ENCODE results near the gene RP9. TPM values are rescaled to one million over a fixed set of nuclear protein-coding genes. Genes with fewer than 3 reads are reported as not detected.
A peak's percentile ranks its signal among the peaks of the same experiment; 100 is the strongest.

The RP9 gene
- total and polyA plus RNA-seq, 9 of the 15 experiments (the other 6 are each of a cell fraction or from before 2014, with no cell fraction given): 10.7 to 44.8 (median 33.4) TPM

DNA sequence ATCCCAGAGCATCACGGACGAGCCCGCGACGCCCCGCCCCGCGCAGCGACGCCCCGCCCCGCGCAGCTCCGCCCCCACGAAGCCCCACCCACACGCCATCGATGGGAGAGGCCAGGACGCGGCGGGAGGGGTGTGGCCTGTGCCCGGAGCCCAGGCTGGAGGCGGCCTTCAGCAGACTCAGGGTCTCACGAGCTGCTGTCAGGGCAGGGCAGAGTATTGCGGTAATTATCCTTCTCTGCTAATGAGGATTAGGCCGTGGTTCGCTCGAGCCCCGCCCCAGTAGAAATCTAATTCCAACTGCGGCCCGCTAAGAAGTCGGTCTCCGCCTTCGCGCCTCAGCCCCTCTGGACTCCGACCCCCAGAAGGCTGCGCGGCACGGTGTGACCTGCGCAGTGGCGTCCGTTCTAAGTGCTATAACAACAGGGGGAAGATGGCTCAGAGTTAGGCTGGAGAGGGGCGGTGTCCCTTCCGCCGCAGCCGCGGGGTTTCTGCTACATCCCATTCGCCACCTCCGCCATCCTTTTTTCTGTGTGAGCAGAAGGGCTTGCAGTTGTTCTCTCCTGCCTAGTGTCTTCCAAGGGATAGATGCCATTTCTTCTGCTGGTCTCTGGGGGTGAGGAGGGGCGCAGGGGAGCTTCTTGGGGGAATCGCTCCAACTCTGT, 46.3 kb downstream of the RP9 start (continued):
- TF ChIP-seq, protein P1, sequence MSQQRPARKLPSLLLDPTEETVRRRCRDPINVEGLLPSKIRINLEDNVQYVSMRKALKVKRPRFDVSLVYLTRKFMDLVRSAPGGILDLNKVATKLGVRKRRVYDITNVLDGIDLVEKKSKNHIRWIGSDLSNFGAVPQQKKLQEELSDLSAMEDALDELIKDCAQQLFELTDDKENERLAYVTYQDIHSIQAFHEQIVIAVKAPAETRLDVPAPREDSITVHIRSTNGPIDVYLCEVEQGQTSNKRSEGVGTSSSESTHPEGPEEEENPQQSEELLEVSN (IDR thresholded peaks at IDR 0.05; ENCODE audit: borderline replicate concordance in 1 of 2, extremely low read depth in 1 of 2, insufficient read depth in 1 of 2, insufficient read length in 1 of 2, low read depth in 1 of 2, low read length in 1 of 2, poor library complexity in 1 of 2, severe bottlenecking in 1 of 2): peak in 1 of 2 experiments; percentile 34
- TF ChIP-seq TAF15 (IDR thresholded peaks at IDR 0.05; ENCODE audit: low read depth, low read length) (no peak), ARHGAP35 (IDR thresholded peaks at IDR 0.05; ENCODE audit: partially characterized antibody) (no peak), MIER1 (IDR thresholded peaks at IDR 0.05; ENCODE audit: low read depth) (no peak), RB1 (IDR thresholded peaks at IDR 0.05; ENCODE audit: low read depth) (0 out of 2 replicates have a peak, but pooled peaks have one; percentile 0), BCL6 (CRISPR knock-in tag; IDR thresholded peaks at IDR 0.05) (no peak), YY1 (IDR thresholded peaks at IDR 0.05; ENCODE audit: borderline replicate concordance in 1 of 3, control insufficient read depth in 1 of 3, extremely low read depth in 1 of 3, insufficient read depth in 3 of 3, insufficient read length in 1 of 3, insufficient replicate concordance in 2 of 3, low read depth in 1 of 3, low read length in 2 of 3) (peak in 2 of 3 experiments; percentile 67 to 83), ZBTB7A (IDR thresholded peaks at IDR 0.05; ENCODE audit: borderline replicate concordance, control insufficient read depth, low read depth, low read length) (peak; percentile 43; the same call in 1 of the 2 replicates), IRF2 (CRISPR knock-in tag; IDR thresholded peaks at IDR 0.05) (no peak), HCFC1 (IDR thresholded peaks at IDR 0.05; ENCODE audit: low read depth, low read length) (peak; percentile 89), ZNF24 (IDR thresholded peaks at IDR 0.05) (no peak), HSF4 (CRISPR knock-in tag; IDR thresholded peaks at IDR 0.05; ENCODE audit: borderline replicate concordance) (no peak)
- TF ChIP-seq, protein P2, sequence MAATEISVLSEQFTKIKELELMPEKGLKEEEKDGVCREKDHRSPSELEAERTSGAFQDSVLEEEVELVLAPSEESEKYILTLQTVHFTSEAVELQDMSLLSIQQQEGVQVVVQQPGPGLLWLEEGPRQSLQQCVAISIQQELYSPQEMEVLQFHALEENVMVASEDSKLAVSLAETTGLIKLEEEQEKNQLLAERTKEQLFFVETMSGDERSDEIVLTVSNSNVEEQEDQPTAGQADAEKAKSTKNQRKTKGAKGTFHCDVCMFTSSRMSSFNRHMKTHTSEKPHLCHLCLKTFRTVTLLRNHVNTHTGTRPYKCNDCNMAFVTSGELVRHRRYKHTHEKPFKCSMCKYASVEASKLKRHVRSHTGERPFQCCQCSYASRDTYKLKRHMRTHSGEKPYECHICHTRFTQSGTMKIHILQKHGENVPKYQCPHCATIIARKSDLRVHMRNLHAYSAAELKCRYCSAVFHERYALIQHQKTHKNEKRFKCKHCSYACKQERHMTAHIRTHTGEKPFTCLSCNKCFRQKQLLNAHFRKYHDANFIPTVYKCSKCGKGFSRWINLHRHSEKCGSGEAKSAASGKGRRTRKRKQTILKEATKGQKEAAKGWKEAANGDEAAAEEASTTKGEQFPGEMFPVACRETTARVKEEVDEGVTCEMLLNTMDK (IDR thresholded peaks at IDR 0.05; ENCODE audit: borderline replicate concordance, insufficient read depth, low read depth, low read length, poor library complexity, severe bottlenecking): no peak
- TF ChIP-seq, protein P3, sequence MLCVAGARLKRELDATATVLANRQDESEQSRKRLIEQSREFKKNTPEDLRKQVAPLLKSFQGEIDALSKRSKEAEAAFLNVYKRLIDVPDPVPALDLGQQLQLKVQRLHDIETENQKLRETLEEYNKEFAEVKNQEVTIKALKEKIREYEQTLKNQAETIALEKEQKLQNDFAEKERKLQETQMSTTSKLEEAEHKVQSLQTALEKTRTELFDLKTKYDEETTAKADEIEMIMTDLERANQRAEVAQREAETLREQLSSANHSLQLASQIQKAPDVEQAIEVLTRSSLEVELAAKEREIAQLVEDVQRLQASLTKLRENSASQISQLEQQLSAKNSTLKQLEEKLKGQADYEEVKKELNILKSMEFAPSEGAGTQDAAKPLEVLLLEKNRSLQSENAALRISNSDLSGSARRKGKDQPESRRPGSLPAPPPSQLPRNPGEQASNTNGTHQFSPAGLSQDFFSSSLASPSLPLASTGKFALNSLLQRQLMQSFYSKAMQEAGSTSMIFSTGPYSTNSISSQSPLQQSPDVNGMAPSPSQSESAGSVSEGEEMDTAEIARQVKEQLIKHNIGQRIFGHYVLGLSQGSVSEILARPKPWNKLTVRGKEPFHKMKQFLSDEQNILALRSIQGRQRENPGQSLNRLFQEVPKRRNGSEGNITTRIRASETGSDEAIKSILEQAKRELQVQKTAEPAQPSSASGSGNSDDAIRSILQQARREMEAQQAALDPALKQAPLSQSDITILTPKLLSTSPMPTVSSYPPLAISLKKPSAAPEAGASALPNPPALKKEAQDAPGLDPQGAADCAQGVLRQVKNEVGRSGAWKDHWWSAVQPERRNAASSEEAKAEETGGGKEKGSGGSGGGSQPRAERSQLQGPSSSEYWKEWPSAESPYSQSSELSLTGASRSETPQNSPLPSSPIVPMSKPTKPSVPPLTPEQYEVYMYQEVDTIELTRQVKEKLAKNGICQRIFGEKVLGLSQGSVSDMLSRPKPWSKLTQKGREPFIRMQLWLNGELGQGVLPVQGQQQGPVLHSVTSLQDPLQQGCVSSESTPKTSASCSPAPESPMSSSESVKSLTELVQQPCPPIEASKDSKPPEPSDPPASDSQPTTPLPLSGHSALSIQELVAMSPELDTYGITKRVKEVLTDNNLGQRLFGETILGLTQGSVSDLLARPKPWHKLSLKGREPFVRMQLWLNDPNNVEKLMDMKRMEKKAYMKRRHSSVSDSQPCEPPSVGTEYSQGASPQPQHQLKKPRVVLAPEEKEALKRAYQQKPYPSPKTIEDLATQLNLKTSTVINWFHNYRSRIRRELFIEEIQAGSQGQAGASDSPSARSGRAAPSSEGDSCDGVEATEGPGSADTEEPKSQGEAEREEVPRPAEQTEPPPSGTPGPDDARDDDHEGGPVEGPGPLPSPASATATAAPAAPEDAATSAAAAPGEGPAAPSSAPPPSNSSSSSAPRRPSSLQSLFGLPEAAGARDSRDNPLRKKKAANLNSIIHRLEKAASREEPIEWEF (CRISPR knock-in tag; IDR thresholded peaks at IDR 0.05): no peak
- TF ChIP-seq, protein P4, sequence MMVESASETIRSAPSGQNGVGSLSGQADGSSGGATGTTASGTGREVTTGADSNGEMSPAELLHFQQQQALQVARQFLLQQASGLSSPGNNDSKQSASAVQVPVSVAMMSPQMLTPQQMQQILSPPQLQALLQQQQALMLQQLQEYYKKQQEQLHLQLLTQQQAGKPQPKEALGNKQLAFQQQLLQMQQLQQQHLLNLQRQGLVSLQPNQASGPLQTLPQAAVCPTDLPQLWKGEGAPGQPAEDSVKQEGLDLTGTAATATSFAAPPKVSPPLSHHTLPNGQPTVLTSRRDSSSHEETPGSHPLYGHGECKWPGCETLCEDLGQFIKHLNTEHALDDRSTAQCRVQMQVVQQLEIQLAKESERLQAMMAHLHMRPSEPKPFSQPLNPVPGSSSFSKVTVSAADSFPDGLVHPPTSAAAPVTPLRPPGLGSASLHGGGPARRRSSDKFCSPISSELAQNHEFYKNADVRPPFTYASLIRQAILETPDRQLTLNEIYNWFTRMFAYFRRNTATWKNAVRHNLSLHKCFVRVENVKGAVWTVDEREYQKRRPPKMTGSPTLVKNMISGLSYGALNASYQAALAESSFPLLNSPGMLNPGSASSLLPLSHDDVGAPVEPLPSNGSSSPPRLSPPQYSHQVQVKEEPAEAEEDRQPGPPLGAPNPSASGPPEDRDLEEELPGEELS (CRISPR knock-in tag; IDR thresholded peaks at IDR 0.05; ENCODE audit: borderline replicate concordance): no peak
